Smooth muscle cell of the brain vasculature (primary cell): Measurements from ENCODE around the gene PRMT5.

Experiments used
- DNase-seq: peaks from one replicate; pipeline ENCODE4 v3.0.0-alpha.2; 2012; ENCODE audit warnings: low read depth, low spot score

PRMT5 gene

GRCh38 chr14:22897357-22897756 lies 31.8 kb downstream of the PRMT5 start:
- DNase-seq: no peak

GRCh38 chr14:22896760-22897159 lies 32.4 kb downstream of the PRMT5 start:
- DNase-seq: no peak

GRCh38 chr14:22896356-22896755 lies 32.8 kb downstream of the PRMT5 start:
- DNase-seq: no peak

GRCh38 chr14:22895402-22895801 lies 33.8 kb downstream of the PRMT5 start:
- no peak for DNase-seq

GRCh38 chr14:22893706-22894105 lies 35.5 kb downstream of the PRMT5 start:
- DNase-seq: no peak

- DNase-seq: no peak
Observed at GRCh38 chr14:22892488-22892887, 36.7 kb downstream of the PRMT5 start.

- no peak for DNase-seq
Observed at GRCh38 chr14:22890416-22890815, 38.8 kb downstream of the PRMT5 start.

- no peak for DNase-seq
Observed at GRCh38 chr14:22888662-22889061, 40.5 kb downstream of the PRMT5 start.

GRCh38 chr14:22887990-22888378 lies 41.2 kb downstream of the PRMT5 start:
- DNase-seq: no peak

- no peak for DNase-seq
Observed at GRCh38 chr14:22887260-22887989, 41.8 kb downstream of the PRMT5 start.

- no peak for DNase-seq
Observed at GRCh38 chr14:22886500-22887259, 42.5 kb downstream of the PRMT5 start.

- DNase-seq: no peak
Observed at GRCh38 chr14:22885975-22886374, 43.2 kb downstream of the PRMT5 start.

- no peak for DNase-seq
Observed at GRCh38 chr14:22884738-22885523, 44.2 kb downstream of the PRMT5 start.

GRCh38 chr14:22884076-22884737 lies 45.0 kb downstream of the PRMT5 start:
- no peak for DNase-seq

GRCh38 chr14:22883173-22883976 lies 45.8 kb downstream of the PRMT5 start, which contains the start of gene REM2:
Gene REM2 (plus strand): TSS chr14:22883222. CDS start chr14:22883288, 66 bp downstream.
- no peak for DNase-seq

GRCh38 chr14:22882529-22883172 lies 46.5 kb downstream of the PRMT5 start:
- no peak for DNase-seq

GRCh38 chr14:22882064-22882463 lies 47.1 kb downstream of the PRMT5 start:
- no peak for DNase-seq

GRCh38 chr14:22878271-22879246 lies 50.6 kb downstream of the PRMT5 start:
- no peak for DNase-seq

GRCh38 chr14:22877000-22877501 lies 52.1 kb downstream of the PRMT5 start:
- no peak for DNase-seq
